HG03469 (cell line): Measurements from ENCODE around the gene IL22RA2.
"Not testable (repeated sequence)": the region's sequence is repeated elsewhere in the genome, so short reads cannot be mapped to it uniquely, and the experiment has no call there.

Source experiments
- ATAC-seq: cut with Tn5 transposase; IDR thresholded peaks from one replicate; pipeline ENCODE4 v1.9.1; 2021; ENCODE audit warnings: mild to moderate bottlenecking, moderate library complexity, moderate number of reproducible peaks; ENCODE audit not compliant: unreplicated experiment

IL22RA2 gene

GRCh38 chr6:137126875-137127485 lies 46.5 kb downstream of the IL22RA2 start:
- ATAC-seq, result no peak

DNA sequence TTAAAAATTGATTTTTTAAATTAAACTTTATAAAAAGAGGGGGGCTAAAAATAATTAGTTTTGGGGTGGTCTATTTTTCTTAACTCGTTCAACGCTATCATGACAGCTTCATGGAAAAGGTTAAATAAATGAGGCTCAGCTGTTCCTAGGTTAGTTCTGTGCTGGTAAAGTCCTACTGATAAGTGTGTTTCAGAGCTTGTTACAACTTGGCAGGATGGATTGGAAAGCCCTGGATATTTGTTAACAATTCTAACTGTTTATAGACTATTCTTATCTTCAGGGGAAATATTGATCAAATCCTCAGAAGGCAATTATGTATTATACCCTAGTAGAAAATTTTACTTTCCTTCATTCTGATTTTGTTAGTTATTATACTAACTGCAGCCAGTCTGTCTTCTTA lies 50.4 kb downstream of the IL22RA2 start:
- ATAC-seq, result no peak

DNA sequence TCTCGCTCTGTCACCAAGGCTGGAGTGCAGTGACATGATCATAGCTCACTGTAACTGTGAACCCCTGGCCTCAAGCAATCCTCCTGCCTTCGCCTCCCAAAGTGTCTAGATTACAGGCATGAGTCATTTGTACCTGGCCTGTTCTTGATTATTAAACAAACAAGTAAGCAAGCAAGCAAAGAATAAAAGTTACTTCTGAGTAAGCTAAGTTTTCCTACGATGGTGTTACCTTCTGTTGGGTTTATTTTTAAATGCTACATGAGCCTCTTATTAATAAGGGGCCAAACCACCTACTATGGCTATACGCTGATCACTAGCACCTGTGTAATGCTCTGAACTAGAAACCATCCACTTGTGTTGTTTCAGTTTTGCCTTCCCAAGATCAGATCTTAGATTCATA lies 50.8 kb downstream of the IL22RA2 start:
- no peak for ATAC-seq

GRCh38 chr6:137121401-137121997 lies 51.9 kb downstream of the IL22RA2 start:
- no peak for ATAC-seq

- ATAC-seq, result no peak
These were observed 52.7 kb downstream of the IL22RA2 start for GRCh38 chr6:137120748-137121147.

DNA sequence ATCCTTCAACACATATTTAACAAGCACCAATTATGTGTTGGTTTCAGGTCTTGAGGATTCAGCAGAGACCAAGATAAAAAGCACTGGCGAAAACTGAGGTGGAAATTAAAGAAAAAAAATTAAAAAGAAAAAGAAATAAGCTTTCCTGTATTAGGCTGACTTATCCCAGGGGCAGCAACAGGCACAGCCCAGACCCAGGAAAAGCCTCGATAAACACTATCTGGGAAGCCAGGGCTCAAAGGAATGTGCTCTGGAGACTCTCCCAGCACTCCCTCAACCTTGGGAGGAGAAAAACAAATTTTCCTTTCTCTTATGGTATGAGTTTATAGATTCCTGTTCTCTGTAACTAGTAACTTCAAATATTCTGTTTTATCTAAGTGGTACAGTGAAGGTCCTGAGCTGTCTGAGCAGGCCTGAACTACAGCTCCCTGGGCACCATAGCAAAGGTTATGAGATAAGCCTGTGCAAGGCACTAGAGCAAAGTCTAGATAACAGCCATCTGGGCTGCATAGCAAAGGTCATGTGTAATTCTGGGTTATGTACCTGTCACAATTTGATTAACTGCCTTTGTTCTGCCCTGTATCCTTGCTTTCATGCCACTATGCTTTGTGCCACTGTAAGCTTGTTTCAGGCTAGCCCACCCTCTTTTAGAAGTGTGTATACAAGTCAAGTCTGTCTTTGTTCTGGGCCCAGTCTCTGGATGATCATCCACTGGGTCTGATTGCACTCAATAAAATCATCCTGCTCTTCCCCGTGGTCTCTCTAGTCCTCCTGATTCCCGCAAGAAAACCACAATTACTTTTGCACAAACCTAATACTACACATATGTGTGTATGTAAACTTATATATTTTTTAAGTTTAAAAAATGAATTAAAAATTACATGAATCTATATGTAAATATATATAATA lies 54.0 kb downstream of the IL22RA2 start:
- no peak for ATAC-seq

DNA sequence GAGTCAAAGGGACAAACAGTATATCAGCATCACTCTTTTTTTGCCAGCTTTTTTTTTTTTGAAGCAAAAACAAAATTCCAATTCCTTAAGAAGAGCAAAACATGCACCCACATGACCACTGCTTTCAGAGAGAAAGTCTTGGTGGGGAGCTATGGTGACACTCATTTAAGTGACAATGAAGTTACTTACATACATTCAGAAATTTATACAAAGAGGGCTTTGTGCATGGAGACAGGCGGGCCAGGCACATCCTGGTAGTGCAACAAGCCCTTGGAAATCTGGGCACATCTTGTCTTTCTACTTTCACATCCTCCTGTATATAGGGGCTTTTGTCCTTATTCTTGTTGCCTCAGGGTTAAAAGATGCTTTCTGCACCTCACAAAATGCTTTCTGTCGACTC lies 55.9 kb downstream of the IL22RA2 start:
- ATAC-seq, result no peak

DNA sequence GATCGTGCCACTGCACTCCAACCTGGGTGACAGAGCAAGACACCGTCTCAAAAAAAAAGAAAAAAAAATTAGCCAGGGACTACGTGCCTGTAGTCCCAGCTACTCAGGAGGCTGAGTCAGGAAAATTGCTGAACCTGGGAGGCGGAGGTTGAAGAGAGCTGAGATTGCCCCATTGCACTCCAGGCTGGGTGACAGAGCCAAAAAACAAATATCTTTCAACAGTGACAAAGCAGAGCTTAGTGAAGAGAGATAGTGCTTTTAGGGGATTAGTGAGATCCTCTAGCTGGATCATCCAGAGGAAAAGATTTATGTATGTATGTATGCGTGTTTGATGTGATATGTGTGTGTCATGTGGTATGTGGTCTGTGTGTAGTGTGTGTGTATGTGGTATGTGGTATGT lies 56.6 kb downstream of the IL22RA2 start:
- ATAC-seq, result no peak

GRCh38 chr6:137115658-137116057 lies 57.8 kb downstream of the IL22RA2 start:
- ATAC-seq, result no peak

DNA sequence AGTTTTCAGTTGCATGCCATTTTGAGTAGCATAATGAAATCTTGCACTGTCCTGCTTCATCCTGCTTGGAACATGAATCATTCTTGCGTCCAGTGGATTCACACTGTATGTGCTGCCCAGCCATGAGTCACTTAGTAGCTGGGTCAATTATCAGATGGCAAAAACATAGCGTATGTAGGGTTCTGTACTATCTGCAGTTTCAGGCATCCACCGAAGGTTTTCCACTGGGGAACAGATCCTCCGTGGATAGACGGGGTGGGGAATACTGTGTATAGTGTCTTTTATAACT lies 61.4 kb downstream of the IL22RA2 start:
- ATAC-seq, result no peak

DNA sequence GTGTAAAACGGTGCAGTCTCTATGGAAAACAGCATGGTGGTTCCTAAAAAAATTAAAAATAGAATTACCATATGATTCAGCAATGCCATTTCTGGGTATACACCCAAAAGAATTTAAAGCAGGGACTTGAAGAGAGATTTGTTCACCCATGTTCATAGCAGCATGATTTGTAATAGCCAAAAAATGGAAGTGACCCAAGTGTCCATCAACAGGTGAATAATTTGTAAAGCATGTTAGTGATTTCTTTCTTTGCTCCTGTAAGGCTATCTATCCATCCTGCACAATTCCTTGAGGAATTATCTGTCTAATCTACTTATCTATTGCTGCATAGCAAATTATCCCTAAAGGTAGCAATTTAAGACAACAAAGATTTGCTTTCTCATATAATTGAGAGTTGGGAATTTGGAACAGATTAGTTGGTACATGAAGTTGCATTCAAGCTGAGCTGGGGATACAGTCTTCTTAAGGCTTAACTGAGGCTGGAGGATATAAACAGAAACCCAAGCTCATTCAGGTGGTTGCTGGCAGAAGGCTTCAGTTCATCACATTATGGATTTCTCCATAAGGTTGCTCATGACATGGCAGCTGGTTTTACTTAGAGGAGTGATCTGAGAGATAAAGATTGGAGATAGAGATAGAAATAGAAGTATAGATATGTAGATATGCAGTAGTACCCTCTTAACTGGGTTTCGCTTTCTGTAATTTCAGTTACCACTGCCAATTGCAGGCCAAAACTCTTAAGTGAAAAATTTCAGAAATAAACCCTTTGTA lies 62.0 kb downstream of the IL22RA2 start:
- no peak for ATAC-seq

GRCh38 chr6:137107767-137108105 lies 65.7 kb downstream of the IL22RA2 start:
- no peak for ATAC-seq

GRCh38 chr6:137107047-137107766 lies 66.2 kb downstream of the IL22RA2 start:
- not testable (repeated sequence) for ATAC-seq

DNA sequence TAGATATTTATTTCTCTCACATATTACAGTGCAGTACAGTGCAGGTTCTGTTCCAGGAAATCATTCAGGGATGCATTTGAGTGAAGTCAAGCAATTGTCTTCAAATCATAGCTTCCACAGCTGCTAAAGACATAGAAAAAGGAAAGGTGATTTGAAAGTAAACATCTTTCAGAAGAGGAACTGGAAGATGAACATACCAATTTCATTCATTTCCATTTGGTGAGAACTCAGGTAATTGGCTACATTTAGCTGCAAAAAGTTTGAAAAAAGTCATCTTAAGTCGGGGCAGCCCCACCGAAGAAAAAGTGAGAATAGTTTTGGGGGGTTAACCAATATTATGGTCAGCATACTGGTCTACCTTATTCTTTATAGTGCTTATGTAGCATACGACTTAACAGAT lies 67.3 kb downstream of the IL22RA2 start:
- no peak for ATAC-seq

- no peak for ATAC-seq
These were observed 68.1 kb downstream of the IL22RA2 start for GRCh38 chr6:137105375-137105774.

DNA sequence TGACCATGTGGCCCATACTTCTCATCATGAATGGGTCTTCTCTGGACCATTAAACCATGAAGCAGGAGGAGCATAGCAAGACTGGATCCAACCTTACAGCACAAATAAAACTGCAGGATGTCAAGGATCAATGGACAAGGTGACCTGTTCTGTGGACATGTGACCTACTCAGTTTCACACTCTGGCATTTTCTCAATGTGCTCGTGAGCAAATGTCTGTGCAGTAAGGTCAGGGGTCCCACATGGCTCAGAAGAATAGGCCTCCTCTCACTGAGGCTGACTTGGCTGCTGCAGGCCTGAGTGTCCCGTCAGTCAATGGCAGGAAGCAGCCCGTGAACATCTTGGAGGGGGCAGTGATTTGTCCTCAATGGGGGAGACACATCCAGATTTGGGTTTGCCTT lies 68.5 kb downstream of the IL22RA2 start:
- ATAC-seq, result no peak

DNA sequence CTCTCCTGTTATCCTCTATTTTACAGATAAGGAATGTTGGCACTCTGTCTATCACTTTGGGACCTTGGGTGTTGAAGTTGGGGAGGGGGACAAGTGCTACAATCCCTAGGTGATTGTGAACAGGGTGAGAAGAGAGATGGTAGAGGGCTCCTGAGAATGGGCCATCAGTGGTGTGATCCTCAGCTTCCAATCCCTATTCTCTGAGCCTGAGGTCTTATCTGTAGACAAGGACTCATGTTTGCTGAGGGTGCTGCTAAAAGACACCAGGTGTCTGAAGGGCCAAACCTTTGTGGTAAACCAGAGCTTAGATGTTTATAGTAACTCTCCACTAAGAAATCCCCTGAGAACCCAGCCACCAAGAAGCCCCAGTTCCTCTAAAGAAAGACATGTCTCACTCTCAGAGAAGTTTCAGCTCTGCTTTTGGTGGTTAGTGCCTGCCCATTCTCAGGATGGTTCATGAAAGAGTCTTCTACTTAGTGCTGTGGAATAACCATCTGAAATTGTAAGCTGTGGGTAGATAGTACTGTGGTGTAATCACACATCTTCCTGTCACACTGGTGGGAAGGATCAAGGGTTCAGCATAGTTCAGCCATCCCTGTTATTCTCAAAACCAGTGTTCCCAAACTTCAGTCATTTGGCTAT lies 70.5 kb downstream of the IL22RA2 start:
- peak; percentile 66 for ATAC-seq

GRCh38 chr6:137102050-137102848 lies 71.2 kb downstream of the IL22RA2 start:
- no peak for ATAC-seq

GRCh38 chr6:137099689-137100403 lies 73.6 kb downstream of the IL22RA2 start:
- ATAC-seq, result no peak
